GM19397 (cell line): ENCODE data around the gene STAG2.
A peak's percentile ranks its signal among the peaks of the same experiment; 100 is the strongest.
"Not testable (repeated sequence)": the region's sequence is repeated elsewhere in the genome, so short reads cannot be mapped to it uniquely, and the experiment has no call there.

Experiments
- ATAC-seq: cut with Tn5 transposase; IDR thresholded peaks from one replicate; pipeline ENCODE4 v1.9.1; 2021; ENCODE audit warnings: mild to moderate bottlenecking, moderate library complexity; ENCODE audit not compliant: unreplicated experiment

Gene STAG2

GRCh38 chrX:124030520-124030919 lies 69.0 kb downstream of the STAG2 start:
- ATAC-seq = peak; percentile 83

DNA sequence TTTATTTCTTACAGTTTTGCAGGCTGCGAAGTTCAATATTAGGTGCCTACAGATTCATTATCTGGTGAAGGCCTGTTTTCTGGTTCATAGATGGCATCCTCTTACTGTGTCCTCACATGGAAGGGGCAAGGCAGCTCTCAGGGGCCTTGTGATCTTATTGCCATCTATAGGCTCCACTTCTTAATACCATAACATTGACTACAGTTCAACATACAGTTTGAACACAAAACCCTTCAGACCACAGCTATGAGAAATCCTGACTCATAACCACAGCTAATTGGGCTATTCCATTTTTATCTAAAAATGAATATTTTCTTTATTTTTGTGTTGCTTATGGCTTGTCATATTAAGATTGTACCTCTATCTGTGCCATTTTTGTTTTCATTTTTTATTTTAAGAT lies 72.3 kb downstream of the STAG2 start:
- ATAC-seq = no peak

DNA sequence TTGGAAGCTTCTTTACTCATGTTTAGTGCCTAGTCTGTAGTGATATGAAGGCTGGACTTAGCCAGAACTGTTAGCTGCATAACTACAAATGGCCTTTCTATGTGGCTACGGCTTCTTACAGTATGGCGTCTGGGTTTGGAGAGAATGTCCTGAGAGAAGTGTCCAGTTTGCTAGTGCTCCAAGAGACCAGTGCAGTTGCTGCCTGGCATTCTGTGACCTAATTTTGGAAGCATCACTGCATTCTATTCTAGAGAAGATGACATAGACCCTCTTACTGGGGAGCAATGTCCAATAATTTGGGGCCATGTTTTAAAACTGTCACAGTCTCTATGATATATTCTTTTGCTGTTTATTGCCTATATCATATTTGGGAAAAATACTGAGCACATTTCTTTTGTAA lies 74.2 kb downstream of the STAG2 start:
- no peak for ATAC-seq

- no peak for ATAC-seq
Observed at GRCh38 chrX:124042042-124042441, 80.5 kb downstream of the STAG2 start.

DNA sequence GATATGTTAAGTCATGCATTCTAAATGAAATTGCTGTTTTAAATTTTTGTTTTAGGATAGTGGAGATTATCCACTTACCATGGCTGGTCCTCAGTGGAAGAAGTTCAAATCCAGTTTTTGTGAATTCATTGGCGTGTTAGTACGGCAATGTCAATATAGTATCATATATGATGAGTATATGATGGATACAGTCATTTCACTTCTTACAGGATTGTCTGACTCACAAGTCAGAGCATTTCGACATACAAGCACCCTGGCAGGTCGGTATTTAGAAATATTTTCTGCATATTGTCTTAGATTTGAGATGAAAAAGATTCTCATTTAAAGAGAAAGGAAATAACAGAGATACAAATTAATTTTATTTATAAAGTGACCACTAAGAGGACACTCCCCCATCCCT lies 83.6 kb downstream of the STAG2 start:
- no peak for ATAC-seq

DNA sequence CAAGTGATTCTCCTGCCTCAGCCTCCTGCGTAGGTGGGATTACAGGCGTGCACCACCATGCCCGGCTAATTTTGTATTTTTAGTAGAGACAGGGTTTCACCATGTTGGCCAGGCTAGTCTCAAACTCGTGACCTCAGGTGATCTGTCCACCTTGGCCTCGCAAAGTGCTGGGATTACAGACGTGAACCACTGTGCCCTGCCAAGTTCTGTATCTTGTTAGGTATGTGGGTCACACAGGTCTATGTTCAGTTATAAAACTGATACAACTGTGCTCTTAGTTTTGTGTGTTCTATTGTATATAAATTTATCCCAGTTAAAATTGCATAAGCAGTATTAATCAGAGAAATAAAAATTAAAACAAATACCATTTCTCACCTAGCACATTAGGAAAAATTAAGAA lies 122.9 kb downstream of the STAG2 start:
- ATAC-seq = not testable (repeated sequence)

- no peak for ATAC-seq
Observed at GRCh38 chrX:124085063-124085462, 123.6 kb downstream of the STAG2 start.

DNA sequence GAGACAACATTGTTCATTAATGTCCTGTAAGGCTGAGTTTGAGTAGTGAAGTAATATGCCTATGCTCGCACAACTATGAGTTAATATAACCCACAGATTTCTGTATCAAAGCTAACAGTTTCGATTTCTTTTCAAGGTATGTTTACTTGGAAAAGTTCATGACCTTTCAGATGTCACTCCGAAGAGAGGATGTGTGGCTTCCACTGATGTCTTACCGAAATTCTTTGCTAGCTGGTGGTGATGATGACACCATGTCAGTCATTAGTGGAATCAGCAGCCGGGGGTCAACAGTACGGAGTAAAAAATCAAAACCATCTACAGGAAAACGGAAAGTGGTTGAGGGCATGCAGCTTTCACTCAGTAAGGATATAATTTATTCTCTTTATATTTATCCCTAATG lies 124.9 kb downstream of the STAG2 start:
- no peak for ATAC-seq

DNA sequence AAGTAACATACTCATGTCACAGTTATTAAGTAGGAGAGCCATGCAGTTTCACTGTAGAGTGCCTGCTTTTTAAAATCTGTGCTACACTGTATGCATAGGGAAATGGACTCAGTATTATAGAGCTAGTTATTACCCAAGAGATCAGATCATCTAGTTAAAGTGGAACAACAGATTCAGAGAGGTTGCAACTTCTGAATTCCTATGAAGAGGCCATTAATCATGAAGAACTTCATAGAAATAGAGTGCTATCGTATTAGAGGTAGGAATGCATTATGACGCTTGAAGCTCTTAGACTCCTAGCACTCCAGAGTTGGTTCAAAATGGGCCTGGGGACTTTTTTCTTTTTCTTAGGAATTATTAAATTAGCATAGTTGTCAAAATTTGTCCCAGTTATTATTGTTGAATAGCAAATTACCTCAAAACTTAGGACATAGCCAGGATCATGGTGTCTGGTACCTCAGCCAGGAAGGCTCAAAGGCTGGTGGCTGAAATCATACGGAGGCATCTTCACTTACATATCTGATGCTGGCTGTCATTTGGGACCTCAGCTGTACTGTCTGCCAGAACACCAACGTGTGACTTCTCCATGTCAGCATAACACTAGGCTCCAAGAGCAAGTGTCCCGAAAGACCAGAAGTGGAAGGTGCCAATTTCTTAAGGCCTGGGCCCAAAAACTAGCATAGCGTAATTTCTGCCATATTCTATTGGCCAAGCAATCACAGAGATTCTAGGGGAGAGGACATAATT lies 125.7 kb downstream of the STAG2 start:
- ATAC-seq = no peak

DNA sequence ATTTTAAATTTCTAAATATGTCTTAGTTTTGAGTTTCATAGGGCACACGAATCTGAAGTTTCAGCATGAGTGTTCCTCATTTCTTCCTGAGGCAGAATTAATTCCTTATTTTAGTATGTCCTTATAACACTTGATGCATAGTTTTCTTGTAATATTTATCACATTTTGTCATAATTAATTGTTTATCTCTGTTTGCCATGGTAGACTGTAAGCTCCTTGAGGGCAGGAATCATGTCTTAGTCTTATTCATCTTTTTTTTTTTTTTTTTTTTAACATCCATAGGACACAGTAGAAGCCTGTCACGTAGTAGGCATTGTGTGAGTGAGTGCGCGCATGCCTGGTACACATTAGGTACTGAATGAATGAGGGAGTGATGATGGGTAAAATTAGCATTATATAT lies 131.7 kb downstream of the STAG2 start:
- no peak for ATAC-seq

GRCh38 chrX:124097116-124097515 lies 135.6 kb downstream of the STAG2 start:
- ATAC-seq = no peak

DNA sequence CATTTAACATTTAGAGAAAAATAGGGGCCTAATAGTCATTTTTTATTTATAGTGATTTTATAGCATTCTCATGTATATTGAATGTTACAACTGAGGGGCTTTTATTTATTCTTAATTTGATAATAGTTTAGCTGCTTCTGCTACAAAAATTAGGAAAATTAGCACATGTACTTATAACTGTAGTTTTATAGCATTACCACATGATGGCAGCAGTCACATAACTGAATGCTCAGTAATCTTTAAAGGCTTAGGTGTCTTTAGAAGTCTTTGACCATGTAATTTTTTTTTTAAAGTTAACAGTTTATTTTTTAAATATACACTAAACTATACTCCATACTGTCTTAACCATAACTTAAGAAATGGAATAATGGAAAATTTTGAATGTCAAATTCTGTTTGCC lies 136.6 kb downstream of the STAG2 start:
- ATAC-seq = no peak

GRCh38 chrX:124103966-124104365 lies 142.5 kb downstream of the STAG2 start:
- ATAC-seq = no peak

- not testable (repeated sequence) for ATAC-seq
Observed at GRCh38 chrX:124104512-124104911, 143.0 kb downstream of the STAG2 start.

GRCh38 chrX:124113621-124114600 lies 152.4 kb downstream of the STAG2 start:
- no peak for ATAC-seq

GRCh38 chrX:124117325-124117724 lies 155.8 kb downstream of the STAG2 start:
- no peak for ATAC-seq

DNA sequence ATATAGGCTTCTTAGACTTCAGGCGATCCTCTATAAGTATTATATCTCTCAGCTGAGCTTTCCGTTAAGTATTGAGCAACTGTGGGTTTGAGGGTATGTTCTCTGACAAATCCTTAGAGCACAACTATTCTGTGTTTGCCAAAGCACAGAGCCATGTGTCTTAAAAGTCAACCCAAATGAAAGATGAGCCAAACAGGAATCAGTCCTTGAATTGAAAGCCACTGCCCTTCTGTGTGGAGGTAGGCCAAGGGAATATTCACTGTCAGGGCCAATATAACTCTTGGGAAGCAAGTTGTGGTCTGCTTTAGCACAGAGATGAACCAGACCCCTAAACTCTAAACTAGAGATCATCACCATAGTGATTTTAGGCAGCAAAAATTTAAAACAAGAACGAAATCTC lies 164.0 kb downstream of the STAG2 start:
- no peak for ATAC-seq

GRCh38 chrX:124127496-124127895 lies 166.0 kb downstream of the STAG2 start:
- ATAC-seq = no peak

DNA sequence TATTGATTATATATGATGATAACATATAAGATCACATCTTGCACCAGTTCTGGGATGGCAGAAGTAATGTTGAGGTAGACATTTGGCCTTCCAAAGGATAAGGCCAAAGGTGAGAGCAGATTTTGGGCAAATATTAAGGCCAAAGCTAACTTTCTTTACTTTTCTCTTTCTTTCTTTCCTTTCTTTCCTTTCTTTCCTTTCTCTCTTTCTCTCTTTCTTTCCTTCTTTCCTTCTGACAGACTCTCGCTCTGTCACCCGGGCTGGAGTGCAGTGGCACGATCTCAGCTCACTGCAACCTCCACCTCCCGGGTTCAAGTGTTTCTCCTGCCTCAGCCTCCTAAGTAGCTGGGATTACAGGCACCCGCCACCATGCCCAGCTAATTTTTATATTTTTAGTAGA lies 170.9 kb downstream of the STAG2 start:
- not testable (repeated sequence) for ATAC-seq

DNA sequence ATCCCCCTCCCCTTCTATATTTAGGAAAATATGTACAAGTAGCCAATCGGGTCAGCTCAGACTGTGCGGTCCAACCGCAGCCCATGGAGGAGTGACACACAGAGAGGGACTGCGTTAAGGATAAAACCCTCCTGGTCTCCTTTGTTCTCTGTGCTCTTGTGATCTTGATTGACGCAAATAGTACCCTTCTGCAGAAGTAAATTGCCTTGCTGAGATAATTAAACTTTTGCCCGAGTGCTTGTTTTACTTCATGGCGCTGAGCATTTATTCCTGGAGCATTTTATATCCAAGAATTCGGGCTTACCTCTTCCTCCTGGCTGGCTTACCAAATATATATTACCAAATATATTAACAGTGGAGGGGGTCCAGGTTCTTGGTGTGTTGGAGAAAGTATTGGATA lies 184.2 kb downstream of the STAG2 start:
- ATAC-seq = no peak

DNA sequence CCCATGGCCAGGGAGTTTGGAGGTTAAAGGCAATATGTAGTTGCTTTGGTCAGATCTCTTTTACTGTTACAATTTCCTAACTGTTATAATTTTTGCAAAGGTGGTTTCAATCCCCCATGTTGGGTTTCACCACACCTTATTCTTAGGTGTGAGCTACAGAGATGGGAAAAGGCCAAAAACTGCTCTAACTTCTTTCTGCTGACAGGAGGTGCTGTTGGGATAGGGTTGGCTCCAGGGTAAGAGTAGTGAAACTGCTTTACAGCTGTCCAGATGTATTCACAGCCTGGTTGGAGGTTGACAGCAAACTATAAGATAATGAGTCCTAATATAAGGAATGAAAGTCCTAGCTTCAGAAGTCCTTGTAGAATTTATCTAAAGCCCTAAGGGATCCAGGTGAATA lies 189.7 kb downstream of the STAG2 start:
- no peak for ATAC-seq
